Natural killer cell treated with Interleukin-12 subunit alpha and Interleukin-12 subunit beta and Interleukin-15 and Interleukin-18, amount 100 ng/mL, for 72 hours (primary cell): ENCODE data around the gene GABRG1. TPM values are rescaled to one million over a fixed set of nuclear protein-coding genes. Genes with fewer than 3 reads are reported as not detected.

Source experiments
- ATAC-seq, 2 donors: fragments of 150-1000 bp; cut with Tn5 transposase in 1 of 2; sonication (Bioruptor Pico), chemical (Tn5 transposase) in 1 of 2; 2 replicates each; pipeline ENCODE4 v1.10.0; 2021
- DNase-seq: peaks from one replicate; pipeline ENCODE4 v3.0.0; 2022; ENCODE audit warnings: low spot score
- H3K27ac Mint-ChIP-seq, 2 donors: 1 replicate in 1 of 2; 2 replicates in 1 of 2; pipeline ENCODE4 v1.8.0; 2022; ENCODE audit warnings: mixed read lengths in 2 of 2, mild to moderate bottlenecking in 1 of 2, moderate library complexity in 1 of 2
- H3K27me3 Mint-ChIP-seq, 2 donors: 1 replicate in 1 of 2; 2 replicates in 1 of 2; pipeline ENCODE4 v1.8.0; 2022; ENCODE audit warnings: mixed read lengths in 2 of 2
- H3K36me3 Mint-ChIP-seq: one replicate; pipeline ENCODE4 v1.8.0; 2022; ENCODE audit warnings: mixed read lengths
- H3K4me1 Mint-ChIP-seq, 2 donors: 1 replicate in 1 of 2; 2 replicates in 1 of 2; pipeline ENCODE4 v1.8.0; 2022; ENCODE audit warnings: low read depth in 2 of 2, mixed read lengths in 2 of 2, mild to moderate bottlenecking in 1 of 2
- H3K4me3 Mint-ChIP-seq: one replicate; pipeline ENCODE4 v1.8.0; 2022; ENCODE audit warnings: mixed read lengths
- H3K9me3 Mint-ChIP-seq: 2 replicates; pipeline ENCODE4 v1.8.0; 2022; ENCODE audit warnings: mixed read lengths
- total RNA-seq, 2 donors: library from RNA; stranded (reverse); gene quantifications; one replicate each; pipeline ENCODE4 v1.2.3, GENCODE V29; 2022

Gene GABRG1
- total RNA-seq = not detected

- ATAC-seq (no peak), DNase-seq (no peak)
- H3K27me3 Mint-ChIP-seq = no peaks in the 10 kb centered on the region
- H3K9me3 Mint-ChIP-seq = peaks cover 19% of the 10 kb centered on the region
- no peak within 1 kb of the TSS for H3K4me3 Mint-ChIP-seq
- no peaks in the 10 kb centered on the region for H3K4me1 Mint-ChIP-seq
- H3K36me3 Mint-ChIP-seq = no peaks in the 10 kb centered on the region
- H3K27ac Mint-ChIP-seq = no peak within 1 kb of the TSS
Observed at GRCh38 chr4:46123913-46124755, at the start of gene GABRG1. Gene GABRG1 (minus strand): TSS chr4:46124054. CDS start chr4:46123913, 141 bp downstream.

GRCh38 chr4:46146993-46147392 is 23.1 kb upstream of the GABRG1 start:
- no peak overlapping the region for H3K4me3 Mint-ChIP-seq
- no peaks in the 10 kb centered on the region for H3K4me1 Mint-ChIP-seq
- no peak overlapping the region for H3K27ac Mint-ChIP-seq
- DNase-seq = no peak
- no peak for ATAC-seq
- peaks cover 23% of the 10 kb centered on the region for H3K9me3 Mint-ChIP-seq
- H3K36me3 Mint-ChIP-seq = no peaks in the 10 kb centered on the region
- H3K27me3 Mint-ChIP-seq = no peaks in the 10 kb centered on the region

- no peak for ATAC-seq
- Mint-ChIP-seq H3K4me3 (no peak overlapping the region), H3K9me3 (peaks cover 10% of the 10 kb centered on the region), H3K27me3 (no peaks in the 10 kb centered on the region), H3K36me3 (peaks cover 8% of the 10 kb centered on the region), H3K4me1 (no peaks in the 10 kb centered on the region), H3K27ac (no peak overlapping the region)
- no peak for DNase-seq
Observed at GRCh38 chr4:46131498-46132057, 7.7 kb upstream of the GABRG1 start.

- ATAC-seq (no peak), DNase-seq (no peak)
- Mint-ChIP-seq H3K27me3 (no peaks in the 10 kb centered on the region), H3K27ac (no peak overlapping the region), H3K9me3 (peaks cover 17% of the 10 kb centered on the region), H3K4me1 (no peaks in the 10 kb centered on the region), H3K4me3 (no peak overlapping the region), H3K36me3 (no peaks in the 10 kb centered on the region)
Observed at GRCh38 chr4:46124773-46125413, 1.0 kb upstream of the GABRG1 start.

- no peaks in the 10 kb centered on the region for H3K4me1 Mint-ChIP-seq
- ATAC-seq = no peak
- no peak for DNase-seq
- H3K36me3 Mint-ChIP-seq = peaks cover 8% of the 10 kb centered on the region
- H3K27ac Mint-ChIP-seq = no peak overlapping the region
- no peak overlapping the region for H3K4me3 Mint-ChIP-seq
- H3K9me3 Mint-ChIP-seq = peaks cover 23% of the 10 kb centered on the region
- no peaks in the 10 kb centered on the region for H3K27me3 Mint-ChIP-seq
Observed at GRCh38 chr4:46081674-46082073, 42.2 kb downstream of the GABRG1 start.

- Mint-ChIP-seq H3K27ac (no peak overlapping the region), H3K9me3 (peaks cover 23% of the 10 kb centered on the region), H3K36me3 (peaks cover 8% of the 10 kb centered on the region), H3K4me3 (no peak overlapping the region), H3K4me1 (no peaks in the 10 kb centered on the region), H3K27me3 (no peaks in the 10 kb centered on the region)
- ATAC-seq = no peak
- no peak for DNase-seq
Observed at GRCh38 chr4:46081248-46081647, 42.6 kb downstream of the GABRG1 start.

GRCh38 chr4:46073778-46074177 is 50.1 kb downstream of the GABRG1 start:
- peaks cover 4% of the 10 kb centered on the region for H3K9me3 Mint-ChIP-seq
- ATAC-seq = no peak
- DNase-seq = no peak

GRCh38 chr4:46051392-46051791 is 72.5 kb downstream of the GABRG1 start:
- H3K4me3 Mint-ChIP-seq = no peak overlapping the region
- H3K4me1 Mint-ChIP-seq = no peaks in the 10 kb centered on the region
- no peak for ATAC-seq
- H3K9me3 Mint-ChIP-seq = peaks cover 13% of the 10 kb centered on the region
- no peak overlapping the region for H3K27ac Mint-ChIP-seq
- H3K27me3 Mint-ChIP-seq = no peaks in the 10 kb centered on the region
- peaks cover 8% of the 10 kb centered on the region for H3K36me3 Mint-ChIP-seq
- no peak for DNase-seq

More at GRCh38 chr4:46073778-46074177, 50.1 kb downstream of the GABRG1 start:
- no peaks in the 10 kb centered on the region for H3K4me1 Mint-ChIP-seq
- no peaks in the 10 kb centered on the region for H3K36me3 Mint-ChIP-seq
- no peak overlapping the region for H3K27ac Mint-ChIP-seq
- H3K27me3 Mint-ChIP-seq = no peaks in the 10 kb centered on the region
- H3K4me3 Mint-ChIP-seq = no peak overlapping the region

GRCh38 chr4:46032056-46032455 is 91.8 kb downstream of the GABRG1 start:
- H3K27me3 Mint-ChIP-seq = no peaks in the 10 kb centered on the region

GRCh38 chr4:46016306-46016705 is 107.5 kb downstream of the GABRG1 start:
- H3K36me3 Mint-ChIP-seq = peaks cover 4% of the 10 kb centered on the region
- H3K27ac Mint-ChIP-seq = no peak overlapping the region
- peaks cover 15% of the 10 kb centered on the region for H3K9me3 Mint-ChIP-seq
- H3K27me3 Mint-ChIP-seq = no peaks in the 10 kb centered on the region
- no peak for DNase-seq
- H3K4me1 Mint-ChIP-seq = no peaks in the 10 kb centered on the region
- ATAC-seq = no peak
- no peak overlapping the region for H3K4me3 Mint-ChIP-seq

More at GRCh38 chr4:46032056-46032455, 91.8 kb downstream of the GABRG1 start:
- Mint-ChIP-seq H3K27ac (no peak overlapping the region), H3K4me3 (no peak overlapping the region), H3K36me3 (peaks cover 7% of the 10 kb centered on the region), H3K9me3 (peaks cover 21% of the 10 kb centered on the region), H3K4me1 (no peaks in the 10 kb centered on the region)
- DNase-seq (no peak), ATAC-seq (no peak)

GRCh38 chr4:45992728-45993127 is 131.1 kb downstream of the GABRG1 start:
- Mint-ChIP-seq H3K27me3 (no peaks in the 10 kb centered on the region), H3K9me3 (peaks cover 14% of the 10 kb centered on the region), H3K4me3 (no peak overlapping the region), H3K4me1 (no peaks in the 10 kb centered on the region), H3K36me3 (peaks cover 6% of the 10 kb centered on the region), H3K27ac (no peak overlapping the region)
- ATAC-seq (no peak), DNase-seq (no peak)

GRCh38 chr4:45989775-45990174 is 134.1 kb downstream of the GABRG1 start:
- Mint-ChIP-seq H3K4me1 (no peaks in the 10 kb centered on the region), H3K4me3 (no peak overlapping the region), H3K9me3 (peaks cover 8% of the 10 kb centered on the region), H3K36me3 (no peaks in the 10 kb centered on the region), H3K27me3 (no peaks in the 10 kb centered on the region), H3K27ac (no peak overlapping the region)
- ATAC-seq (no peak), DNase-seq (no peak)

- Mint-ChIP-seq H3K9me3 (peaks cover 13% of the 10 kb centered on the region), H3K36me3 (no peaks in the 10 kb centered on the region), H3K27me3 (no peaks in the 10 kb centered on the region), H3K4me3 (no peak overlapping the region), H3K4me1 (no peaks in the 10 kb centered on the region), H3K27ac (no peak overlapping the region)
- DNase-seq (no peak), ATAC-seq (no peak)
Observed at GRCh38 chr4:45987858-45988257, 136.0 kb downstream of the GABRG1 start.
